B cell (primary cell): ENCODE data around the gene MAEA. TPM values are rescaled to one million over a fixed set of nuclear protein-coding genes. Genes with fewer than 3 reads are reported as not detected.

ENCODE experiments used
- ATAC-seq: fragments of 200-7000 bp; cut with Tn5 transposase; one replicate; pipeline ENCODE4 v1.10.0; 2021; ENCODE audit warnings: low read depth, mild to moderate bottlenecking, moderate number of reproducible peaks, moderate library complexity
- CTCF ChIA-PET: fragments of 350-600 bp; sonication (Branson Sonifier 250); formaldehyde crosslinking; loops from one replicate; lab custom pipeline; 2021; ENCODE audit warnings: antibody characterized with exemption, inconsistent platforms; lab: Charles Lee
- POLR2A ChIA-PET: fragments of 350-600 bp; sonication (Branson Sonifier 250); formaldehyde crosslinking; loops from one replicate; lab custom pipeline; 2021; ENCODE audit warnings: antibody characterized with exemption; lab: Charles Lee
- DNase-seq: peaks from one replicate; pipeline ENCODE4 v3.0.0; 2013
- H2AFZ ChIP-seq: 2 replicates; pipeline ENCODE4 v1.6.1; 2012; ENCODE audit warnings: mild to moderate bottlenecking, low read depth, low read length; ENCODE audit not compliant: insufficient read depth, poor library complexity, severe bottlenecking
- H3K27ac ChIP-seq, 2 donors: 1 replicate in 1 of 2; 2 replicates in 1 of 2; pipeline ENCODE4 v1.5.1; 2012 to 2013; ENCODE audit warnings: low read length in 2 of 2, mild to moderate bottlenecking in 2 of 2, moderate library complexity in 1 of 2
- H3K27me3 ChIP-seq, 4 experiments: fragments of 200-600 bp in 1 of 4; sonication (generic) in 1 of 4; replicated peaks in 1 of 4; 1 replicate in 2 of 4; 2 replicates in 2 of 4; pipeline versions ENCODE4 v1.6.1 to v1.7.0; 2013 to 2016; ENCODE audit warnings: low read length in 3 of 4, mild to moderate bottlenecking in 2 of 4, mixed read lengths in 1 of 4, moderate library complexity in 1 of 4; ENCODE audit not compliant: insufficient read depth in 4 of 4, control insufficient read depth in 3 of 4; ENCODE audit errors: control extremely low read depth in 1 of 4
- H3K36me3 ChIP-seq, 2 experiments: replicated peaks in 1 of 2; 1 replicate in 1 of 2; 2 replicates in 1 of 2; pipeline versions ENCODE4 v1.6.1 to v1.7.1; 2013; ENCODE audit warnings: low read length in 1 of 2; ENCODE audit not compliant: insufficient read depth in 2 of 2, control insufficient read depth in 1 of 2; ENCODE audit errors: control extremely low read depth in 1 of 2, extremely low read depth in 1 of 2
- H3K4me1 ChIP-seq, 2 donors: fragments of 200-600 bp in 1 of 2; sonication (generic) in 1 of 2; 1 replicate in 1 of 2; 2 replicates in 1 of 2; pipeline versions ENCODE4 v1.5.1 to v1.6.1; 2013 to 2017; ENCODE audit warnings: low read length in 2 of 2; ENCODE audit not compliant: control insufficient read depth in 2 of 2, insufficient read depth in 2 of 2
- H3K4me2 ChIP-seq: replicated peaks from 2 replicates; pipeline ENCODE3; 2012; ENCODE audit warnings: mild to moderate bottlenecking, low read depth, low read length; ENCODE audit not compliant: poor library complexity, severe bottlenecking
- H3K4me3 ChIP-seq, 5 experiments: fragments of 200-600 bp in 1 of 5; sonication (generic) in 1 of 5; 1 replicate in 3 of 5; 2 replicates in 2 of 5; pipeline versions ENCODE4 v1.5.1 to v1.7.0; 2011 to 2016; ENCODE audit warnings: low read length in 4 of 5, mild to moderate bottlenecking in 4 of 5, low read depth in 2 of 5, control low read depth in 1 of 5, moderate library complexity in 1 of 5; ENCODE audit not compliant: insufficient read depth in 1 of 5; ENCODE audit errors: control extremely low read depth in 1 of 5, extremely low read depth in 1 of 5
- H3K79me2 ChIP-seq: fragments of 200-600 bp; sonication (generic); one replicate; pipeline ENCODE4 v1.6.0; 2016; ENCODE audit warnings: low read length; ENCODE audit not compliant: control insufficient read depth, insufficient read depth
- H3K9ac ChIP-seq: fragments of 200-600 bp; sonication (generic); 2 replicates; pipeline ENCODE4 v1.6.1; 2017; ENCODE audit warnings: mild to moderate bottlenecking, low read length, moderate library complexity
- H3K9me3 ChIP-seq, 3 donors: one replicate each; pipeline versions ENCODE4 v1.6.1 to v1.7.1; 2013; ENCODE audit warnings: low read length in 2 of 3; ENCODE audit not compliant: control insufficient read depth in 2 of 3, insufficient read depth in 1 of 3; ENCODE audit errors: control extremely low read depth in 1 of 3
- H4K20me1 ChIP-seq: 2 replicates; pipeline ENCODE4 v1.6.0; 2012; ENCODE audit warnings: mild to moderate bottlenecking, low read length; ENCODE audit not compliant: insufficient read depth, control insufficient read depth, poor library complexity, severe bottlenecking
- H3K27ac Mint-ChIP-seq: one replicate; pipeline ENCODE4 v1.8.0; 2021; ENCODE audit warnings: mixed read lengths
- H3K27me3 Mint-ChIP-seq: one replicate; pipeline ENCODE4 v1.8.0; 2021; ENCODE audit warnings: mixed read lengths
- H3K4me1 Mint-ChIP-seq: one replicate; pipeline ENCODE4 v1.8.0; 2021; ENCODE audit warnings: mixed read lengths
- H3K4me3 Mint-ChIP-seq: one replicate; pipeline ENCODE4 v1.8.0; 2021; ENCODE audit warnings: mixed read lengths
- H3K9me3 Mint-ChIP-seq: one replicate; pipeline ENCODE4 v1.8.0; 2022; ENCODE audit warnings: mixed read lengths; ENCODE audit not compliant: insufficient read depth
- EZH2 ChIP-seq: IDR thresholded peaks from 2 replicates; pipeline ENCODE4 v1.6.1; 2012; ENCODE audit warnings: borderline replicate concordance, low read depth, mild to moderate bottlenecking, moderate library complexity, low read length; ENCODE audit not compliant: insufficient read depth, poor library complexity, severe bottlenecking
- WGBS: methylation state at CpG from one replicate; pipeline ENCODE4 v1.1.5; 2013; ENCODE audit warnings: missing lambda C conversion rate; ENCODE audit not compliant: insufficient coverage; 5-methylcytosine and 5-hydroxymethylcytosine counted together
- intact Hi-C: fragments of 100-400 bp; cut with micrococcal nuclease; formaldehyde crosslinking; loops from one replicate; pipeline ENCODE4 v1.10.0; 2022
- polyA plus RNA-seq: library from polyadenylated mRNA; depleted of rRNA; stranded (reverse); fragments of >200 nt; gene quantifications from 2 replicates; pipeline ENCODE4 v1.2.3, GENCODE V29; 2012
- total RNA-seq, 2 donors: library from RNA; stranded (reverse); fragments of 120-200 nt in 1 of 2; gene quantifications; 1 replicate in 1 of 2; 2 replicates in 1 of 2; pipeline versions ENCODE4 v1.2.3 to v1.2.4, GENCODE V29; 2013 to 2022
- TF ChIP-seq, protein P1 (sequence below): fragments of 200-600 bp; IDR thresholded peaks from one replicate; pipeline ENCODE4 v1.8.0; 2022; ENCODE audit warnings: antibody characterized with exemption, mild to moderate bottlenecking

Gene MAEA
- total and polyA plus RNA-seq, 2 donors (not counting 1 experiment from before 2014, with no cell fraction given), result 106 to 107 TPM

- H3K4me1 ChIP-seq, result peaks cover 3 to 10% of the 10 kb centered on the region in 2 donors
- H3K9ac ChIP-seq, result no peak overlapping the region
- peaks cover 12% of the 10 kb centered on the region for H3K79me2 ChIP-seq
- H3K9me3 ChIP-seq, result peaks cover 0 to 3% (median 0%) of the 10 kb centered on the region in 3 donors
- H3K27ac Mint-ChIP-seq, result no peak overlapping the region
- no peaks in the 10 kb centered on the region for H3K27me3 ChIP-seq
- no peak overlapping the region for H3K4me3 ChIP-seq
- peaks cover 9% of the 10 kb centered on the region for H4K20me1 ChIP-seq
- H3K27me3 Mint-ChIP-seq, result no peaks in the 10 kb centered on the region
- DNase-seq (no peak), ATAC-seq (no peak)
- no peak overlapping the region for H3K4me2 ChIP-seq
- POLR2A ChIA-PET, result interaction anchor here (0.6 kb wide), 1 partner anchor 215 kb away, joined by 3 read pairs; no protein-coding TSS in a partner anchor
- H3K27ac ChIP-seq, result no peak overlapping the region
- 95% methylated on average over 27 of the region's 30 CpGs for WGBS
- CTCF ChIA-PET, result interaction anchor here (0.9 to 7.7 kb wide), 6 partner anchors 45 to 276 kb away, joined by 3 to 102 read pairs (median 4); partner anchors contain the start of gene CTBP1
- TF ChIP-seq, protein P1, sequence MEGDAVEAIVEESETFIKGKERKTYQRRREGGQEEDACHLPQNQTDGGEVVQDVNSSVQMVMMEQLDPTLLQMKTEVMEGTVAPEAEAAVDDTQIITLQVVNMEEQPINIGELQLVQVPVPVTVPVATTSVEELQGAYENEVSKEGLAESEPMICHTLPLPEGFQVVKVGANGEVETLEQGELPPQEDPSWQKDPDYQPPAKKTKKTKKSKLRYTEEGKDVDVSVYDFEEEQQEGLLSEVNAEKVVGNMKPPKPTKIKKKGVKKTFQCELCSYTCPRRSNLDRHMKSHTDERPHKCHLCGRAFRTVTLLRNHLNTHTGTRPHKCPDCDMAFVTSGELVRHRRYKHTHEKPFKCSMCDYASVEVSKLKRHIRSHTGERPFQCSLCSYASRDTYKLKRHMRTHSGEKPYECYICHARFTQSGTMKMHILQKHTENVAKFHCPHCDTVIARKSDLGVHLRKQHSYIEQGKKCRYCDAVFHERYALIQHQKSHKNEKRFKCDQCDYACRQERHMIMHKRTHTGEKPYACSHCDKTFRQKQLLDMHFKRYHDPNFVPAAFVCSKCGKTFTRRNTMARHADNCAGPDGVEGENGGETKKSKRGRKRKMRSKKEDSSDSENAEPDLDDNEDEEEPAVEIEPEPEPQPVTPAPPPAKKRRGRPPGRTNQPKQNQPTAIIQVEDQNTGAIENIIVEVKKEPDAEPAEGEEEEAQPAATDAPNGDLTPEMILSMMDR, result no peak
- TF ChIP-seq EZH2, result no peak
- H3K4me3 Mint-ChIP-seq, result no peak overlapping the region
- H3K4me1 Mint-ChIP-seq, result peaks cover 17% of the 10 kb centered on the region
- no peak overlapping the region for H2AFZ ChIP-seq
- intact Hi-C loops, result loop anchor here (5.0 kb wide), 2 partner anchors 431 to 1111 kb away; no protein-coding TSS in a partner anchor
- H3K36me3 ChIP-seq, result peaks cover 0 to 30% of the 10 kb centered on the region in 2 experiments
- no peaks in the 10 kb centered on the region for H3K9me3 Mint-ChIP-seq
These were observed 63.7 kb downstream of the MAEA start for GRCh38 chr4:1353186-1354055.
